GM19025 (cell line): ENCODE results near the gene SYT7.
"Not testable (repeated sequence)": the region's sequence is repeated elsewhere in the genome, so short reads cannot be mapped to it uniquely, and the experiment has no call there.

Source experiments
- ATAC-seq: cut with Tn5 transposase; IDR thresholded peaks from one replicate; pipeline ENCODE4 v1.9.1; 2021; ENCODE audit warnings: mild to moderate bottlenecking, low read depth, moderate library complexity; ENCODE audit not compliant: unreplicated experiment

The SYT7 gene, protein sequence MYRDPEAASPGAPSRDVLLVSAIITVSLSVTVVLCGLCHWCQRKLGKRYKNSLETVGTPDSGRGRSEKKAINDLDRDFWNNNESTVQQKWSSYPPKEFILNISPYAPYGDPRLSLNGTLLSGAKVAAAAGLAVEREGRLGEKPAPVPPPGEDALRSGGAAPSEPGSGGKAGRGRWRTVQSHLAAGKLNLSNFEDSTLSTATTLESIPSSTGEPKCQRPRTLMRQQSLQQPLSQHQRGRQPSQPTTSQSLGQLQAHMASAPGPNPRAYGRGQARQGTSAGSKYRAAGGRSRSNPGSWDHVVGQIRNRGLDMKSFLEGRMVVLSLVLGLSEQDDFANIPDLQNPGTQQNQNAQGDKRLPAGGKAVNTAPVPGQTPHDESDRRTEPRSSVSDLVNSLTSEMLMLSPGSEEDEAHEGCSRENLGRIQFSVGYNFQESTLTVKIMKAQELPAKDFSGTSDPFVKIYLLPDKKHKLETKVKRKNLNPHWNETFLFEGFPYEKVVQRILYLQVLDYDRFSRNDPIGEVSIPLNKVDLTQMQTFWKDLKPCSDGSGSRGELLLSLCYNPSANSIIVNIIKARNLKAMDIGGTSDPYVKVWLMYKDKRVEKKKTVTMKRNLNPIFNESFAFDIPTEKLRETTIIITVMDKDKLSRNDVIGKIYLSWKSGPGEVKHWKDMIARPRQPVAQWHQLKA

DNA sequence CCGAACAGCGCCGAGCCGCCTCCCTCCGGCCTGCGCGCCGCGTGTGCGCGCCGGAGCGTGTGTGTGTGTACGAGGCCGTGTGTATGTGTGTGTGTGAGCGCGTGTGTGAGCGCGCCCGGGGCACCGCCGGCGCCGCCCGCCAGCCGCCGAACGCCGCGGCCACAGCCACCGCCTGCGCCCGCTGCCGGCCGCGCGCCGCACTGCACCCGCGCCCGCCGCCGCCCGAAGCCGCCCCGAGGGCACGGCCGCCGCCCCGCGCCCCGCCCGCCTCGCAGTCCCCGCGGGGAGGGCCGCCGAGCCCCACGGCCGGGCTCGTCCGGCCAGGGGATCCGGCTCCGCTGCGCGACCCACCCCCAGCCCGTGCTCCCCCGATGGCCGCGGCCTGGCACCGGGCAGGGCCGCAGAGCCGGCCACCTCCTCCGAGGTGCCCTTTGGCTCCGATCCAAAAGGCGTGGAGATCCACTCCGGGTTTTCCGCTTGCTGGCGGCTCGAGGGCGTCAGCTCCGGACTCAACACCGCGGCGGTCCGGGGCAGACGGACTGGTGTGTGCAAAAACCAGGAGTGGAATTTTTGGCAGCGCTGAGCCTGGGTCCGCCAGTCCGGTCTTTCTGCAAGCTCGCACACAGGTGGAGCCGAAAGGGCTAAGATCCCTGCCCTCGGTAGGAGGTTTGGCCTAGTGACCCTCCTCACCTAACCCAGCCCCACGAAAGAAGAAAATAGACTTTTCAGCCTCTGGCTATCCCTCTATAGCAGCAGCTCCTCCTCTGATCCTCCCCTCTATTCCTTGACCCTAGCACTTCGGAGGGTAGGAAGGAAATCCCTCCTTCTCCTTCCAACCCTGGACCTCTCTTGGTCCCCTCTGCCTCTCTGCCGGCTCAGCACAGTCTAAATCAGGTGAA is at the start of gene SYT7:
SYT7 (minus strand) TSS at position 47 of the 899 bp plus-strand sequence. CDS start 256 bp downstream, outside the sequence.
- ATAC-seq: peak; percentile 86

DNA sequence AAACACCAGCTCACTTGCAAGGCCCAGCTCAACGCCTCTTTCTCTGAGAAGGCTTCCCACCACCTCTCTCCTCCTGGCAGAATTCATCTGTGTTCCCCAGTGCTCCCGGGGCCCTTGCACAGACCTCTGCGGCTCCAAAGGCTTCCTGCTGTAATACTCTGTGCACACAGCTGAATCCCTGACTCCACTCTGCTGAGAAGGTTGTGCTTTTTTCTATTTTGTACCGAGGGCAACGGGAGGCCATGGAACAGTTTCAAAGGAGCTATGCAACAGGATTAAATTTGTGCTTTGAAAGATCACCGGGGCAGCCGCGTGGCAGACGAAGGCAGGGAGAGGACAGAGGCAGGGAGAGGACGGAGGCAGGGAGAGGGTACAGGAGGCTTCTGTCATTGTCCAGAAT is 49.2 kb upstream of the SYT7 start:
- no peak for ATAC-seq

DNA sequence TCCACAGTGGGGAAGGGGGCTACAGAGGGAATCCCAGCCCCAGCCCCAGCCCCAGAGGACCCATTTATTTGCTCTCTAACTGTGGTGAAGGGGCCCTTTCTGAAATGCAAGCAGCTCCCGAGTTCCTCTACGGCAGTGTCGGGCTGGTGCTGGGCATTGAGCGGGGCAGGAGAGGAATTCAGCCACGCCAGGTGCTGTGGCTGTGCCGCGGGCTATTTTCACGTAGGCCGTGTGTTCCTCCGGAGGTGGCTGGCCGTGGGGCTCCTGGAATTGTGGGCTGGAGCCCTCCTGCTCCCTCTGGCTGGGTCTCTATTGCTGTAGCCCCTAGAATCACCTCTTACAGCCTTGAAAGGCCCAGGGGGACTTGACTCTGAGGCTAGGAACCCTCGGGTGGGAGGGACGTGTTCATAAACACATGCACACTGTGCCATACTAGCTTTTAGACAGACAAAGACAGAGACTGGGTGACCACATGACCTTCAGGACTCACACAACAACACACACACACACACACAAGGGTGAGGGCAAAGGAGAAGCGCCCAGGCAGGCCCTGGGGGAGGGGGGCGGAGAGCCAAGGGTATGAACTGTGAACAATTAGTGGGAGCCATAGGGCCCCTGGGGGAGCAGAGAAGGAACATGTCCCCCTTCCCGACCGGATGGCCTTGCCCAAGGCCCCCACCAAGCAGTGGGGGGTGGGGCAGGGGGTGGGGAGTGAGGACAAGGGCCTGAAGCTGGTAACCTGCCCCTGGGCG is 48.4 kb upstream of the SYT7 start:
- ATAC-seq: no peak

DNA sequence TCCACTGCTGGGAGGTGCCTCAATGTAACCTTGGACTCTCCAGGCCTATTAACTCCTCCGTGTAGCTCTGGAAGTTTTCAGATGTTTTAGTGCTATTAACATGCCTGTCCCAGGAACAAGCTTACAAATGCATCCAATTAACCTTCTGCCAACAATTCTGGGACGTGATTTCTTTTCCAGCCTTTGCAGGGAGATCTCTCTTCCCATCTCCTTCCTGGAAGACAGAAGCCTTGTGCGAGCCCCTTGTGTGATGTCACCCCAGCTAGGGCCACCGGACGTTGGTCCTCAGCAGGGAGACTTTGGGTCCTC is 47.7 kb upstream of the SYT7 start:
- no peak for ATAC-seq

DNA sequence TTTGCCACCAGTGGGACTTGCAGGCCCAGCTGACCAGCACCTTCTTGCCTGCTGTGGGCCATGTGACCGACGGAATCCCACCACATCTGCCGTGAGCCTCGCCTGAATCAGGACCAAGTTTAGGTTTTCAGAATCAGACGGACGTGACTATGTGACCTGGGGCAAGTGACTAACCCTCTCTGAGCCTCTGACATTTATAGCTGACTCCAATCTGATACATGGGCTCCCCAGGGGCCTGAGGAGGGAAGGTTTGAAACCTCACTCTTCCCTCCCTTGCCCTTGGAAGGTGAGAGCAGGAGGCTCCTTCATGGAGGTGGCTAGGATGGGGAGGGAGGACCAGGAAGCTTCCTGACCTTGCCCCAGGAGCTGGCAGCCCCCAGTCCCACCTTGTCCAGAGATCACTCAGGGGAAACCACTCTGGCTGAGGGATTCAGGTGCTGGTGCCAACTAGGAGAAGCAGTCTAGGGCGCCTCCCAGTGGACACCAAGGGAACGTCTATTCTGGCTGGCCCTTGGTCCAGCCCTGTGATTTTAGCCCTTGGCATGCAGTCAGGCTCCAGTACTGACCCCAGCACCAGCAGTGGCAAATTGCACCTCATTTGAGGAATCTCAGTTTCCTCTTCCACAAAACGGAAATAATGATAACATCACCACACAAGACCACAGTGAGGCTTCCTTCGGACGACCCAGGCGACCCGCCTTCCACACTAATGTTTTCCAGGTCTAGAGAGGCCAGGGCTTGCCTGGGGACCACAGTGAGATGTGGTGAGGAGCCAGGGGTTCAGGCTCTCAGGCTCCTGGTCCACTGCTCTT is 47.2 kb upstream of the SYT7 start:
- ATAC-seq: no peak

DNA sequence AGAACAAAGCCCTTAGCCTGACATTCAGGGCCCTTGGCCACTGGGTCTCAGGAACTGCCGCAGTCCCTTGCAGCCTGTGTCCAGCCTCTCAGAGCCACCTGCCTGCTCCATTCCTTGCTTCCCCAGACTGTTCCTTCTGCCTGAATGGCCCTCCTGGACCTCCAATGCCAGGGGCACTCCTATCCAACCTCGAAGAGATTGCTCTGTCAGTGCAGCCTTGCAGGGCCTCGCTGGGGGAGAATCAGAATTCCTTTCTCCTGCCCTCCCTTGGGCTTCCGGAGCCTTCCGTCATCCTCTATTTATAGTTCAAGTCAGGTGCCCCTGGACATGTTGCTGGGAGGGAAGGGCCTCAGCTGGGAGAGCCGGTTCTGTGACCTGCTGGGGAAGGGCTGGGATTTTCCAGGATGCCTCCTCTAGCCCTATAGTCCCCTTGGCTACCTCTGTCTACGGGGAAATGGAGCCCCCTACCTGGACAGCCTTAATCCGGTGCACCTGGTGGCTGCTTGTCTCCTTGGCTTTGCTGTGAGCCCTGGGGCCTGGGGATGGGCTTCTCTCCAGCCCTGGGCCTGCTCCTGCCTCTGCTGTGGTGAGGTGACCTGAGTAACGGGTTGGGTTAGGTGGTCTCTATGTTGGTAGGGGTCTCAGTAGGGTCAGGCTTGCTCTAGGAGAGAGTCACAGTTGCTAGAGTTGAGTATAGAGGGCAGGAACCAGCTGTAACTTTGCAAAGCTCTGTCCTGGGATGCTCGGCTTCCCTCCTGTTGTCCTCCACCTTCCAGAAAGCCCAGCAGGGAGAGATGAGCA is 45.9 kb upstream of the SYT7 start:
- no peak for ATAC-seq

DNA sequence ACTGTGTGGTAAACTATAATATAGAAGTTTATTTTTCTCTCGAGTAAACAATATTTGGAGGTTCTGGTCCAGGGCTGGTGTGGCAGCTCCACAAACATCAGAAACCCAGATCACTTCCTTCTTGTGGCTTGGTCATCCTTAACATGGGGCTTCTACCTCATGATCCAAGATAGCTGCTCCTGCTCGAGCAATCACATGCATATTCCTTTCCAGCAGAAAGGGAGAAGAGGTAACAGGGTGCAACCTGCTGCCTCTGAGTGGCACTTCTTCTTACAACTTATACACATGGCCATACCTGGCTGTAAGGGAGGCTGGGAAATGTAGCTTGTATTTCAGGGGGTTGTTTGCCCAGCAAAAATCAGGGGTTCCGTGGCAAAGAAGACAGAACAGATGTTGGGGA is 44.6 kb upstream of the SYT7 start:
- no peak for ATAC-seq

DNA sequence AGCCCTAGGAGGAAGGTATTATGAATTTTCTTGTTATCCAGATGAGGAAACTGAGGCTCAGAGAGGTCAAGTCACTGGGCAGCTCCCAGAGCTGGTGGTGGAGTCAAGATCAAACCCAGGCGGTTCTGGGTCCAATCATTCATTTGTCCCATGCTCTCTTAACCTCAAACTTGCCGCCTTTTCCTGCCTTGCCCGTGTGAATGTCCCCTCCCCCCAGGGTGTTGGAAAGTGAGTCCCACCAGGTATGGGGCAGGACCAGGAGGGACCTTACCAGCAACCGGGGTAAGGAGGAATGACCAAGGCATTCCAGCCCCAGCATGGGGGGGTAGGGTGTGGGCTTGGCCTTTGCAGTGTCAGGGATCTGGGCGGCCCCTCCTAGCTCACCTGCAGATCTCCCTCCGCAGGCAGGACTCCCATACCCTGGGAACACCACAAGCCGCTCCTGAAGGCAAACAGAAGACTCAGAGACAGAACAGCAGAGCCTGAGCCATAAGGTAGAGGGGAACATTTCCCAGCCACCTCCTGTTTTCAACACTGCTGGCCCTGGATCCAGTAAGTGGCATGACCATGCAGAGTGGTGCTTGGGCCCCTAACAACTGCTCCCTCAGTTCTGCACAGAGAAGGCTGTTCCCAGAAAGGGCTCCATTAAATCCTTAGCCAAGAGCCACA is 41.2 kb upstream of the SYT7 start:
- no peak for ATAC-seq

DNA sequence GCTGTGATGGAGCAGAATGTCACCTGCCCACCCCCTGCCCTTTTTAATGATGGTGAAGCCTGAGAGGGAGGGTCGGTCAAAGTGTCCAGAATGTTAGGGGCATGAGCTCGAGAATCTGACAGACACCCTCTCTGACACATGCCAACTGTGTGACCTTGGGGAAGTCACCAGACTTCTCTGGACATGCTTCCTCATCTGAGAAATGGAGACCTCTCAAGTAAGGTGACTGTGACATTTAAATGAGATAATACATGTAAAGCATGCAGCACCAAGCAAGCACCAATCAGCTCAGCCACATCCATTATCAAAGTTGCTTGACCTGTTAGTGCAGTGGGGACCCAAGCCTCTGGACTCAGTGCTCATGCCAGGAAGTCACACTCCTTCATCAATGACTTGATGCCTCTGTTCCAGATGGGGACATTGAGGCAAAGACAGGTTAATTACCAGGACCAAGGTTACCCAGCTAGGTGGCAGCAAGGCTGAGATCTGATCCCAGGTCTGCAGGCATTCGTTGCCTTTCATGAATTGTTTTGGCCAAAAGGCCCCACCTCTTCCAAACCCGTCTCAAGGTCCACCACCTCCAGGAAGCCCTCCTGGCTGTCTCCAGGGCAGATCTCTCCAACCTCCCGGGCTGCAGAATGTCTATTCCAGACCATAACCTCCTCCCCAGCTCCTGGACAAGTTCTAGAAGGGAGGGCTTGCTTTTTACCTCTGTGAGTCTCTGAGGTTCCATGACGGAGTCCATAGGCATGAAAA is 38.8 kb upstream of the SYT7 start:
- no peak for ATAC-seq

DNA sequence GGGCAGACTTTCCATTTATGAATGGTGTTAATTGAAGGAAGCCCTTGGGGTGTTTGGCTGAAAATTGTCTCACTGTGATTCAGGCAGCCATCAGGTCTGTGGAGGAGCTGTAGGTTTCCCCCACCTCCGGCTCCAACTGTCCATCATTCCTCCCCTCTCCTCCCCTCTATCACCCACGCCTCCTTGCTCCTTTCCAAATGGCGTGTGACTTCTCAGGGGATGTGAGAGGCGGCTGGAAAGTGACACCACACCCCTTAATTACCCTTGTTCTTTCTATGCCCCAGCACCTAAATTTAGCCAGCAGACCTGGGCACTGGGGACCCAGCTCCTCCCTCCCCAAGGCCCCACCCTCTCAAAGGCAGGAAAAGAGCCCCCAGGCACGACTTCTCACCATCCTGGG is 38.1 kb upstream of the SYT7 start:
- ATAC-seq: no peak

DNA sequence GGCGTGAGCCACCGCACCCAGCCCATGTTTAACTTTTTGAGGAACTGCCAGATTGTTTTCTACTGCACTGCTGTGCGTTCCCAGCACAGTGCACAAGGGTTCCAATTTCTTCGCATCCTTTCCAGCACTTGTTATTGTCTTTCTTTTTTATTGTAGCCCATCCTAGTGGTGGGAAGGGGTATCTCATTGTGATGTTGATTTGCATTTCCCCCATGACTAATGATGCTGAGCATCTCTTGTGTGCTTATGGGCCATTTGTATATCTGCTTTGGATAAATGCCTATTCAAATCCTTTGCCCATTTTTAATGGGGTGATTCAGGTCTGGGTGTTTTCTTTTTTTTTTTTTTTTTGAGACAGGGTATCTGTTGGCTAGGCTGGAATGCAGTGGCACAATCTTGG is 36.6 kb upstream of the SYT7 start:
- no peak for ATAC-seq

DNA sequence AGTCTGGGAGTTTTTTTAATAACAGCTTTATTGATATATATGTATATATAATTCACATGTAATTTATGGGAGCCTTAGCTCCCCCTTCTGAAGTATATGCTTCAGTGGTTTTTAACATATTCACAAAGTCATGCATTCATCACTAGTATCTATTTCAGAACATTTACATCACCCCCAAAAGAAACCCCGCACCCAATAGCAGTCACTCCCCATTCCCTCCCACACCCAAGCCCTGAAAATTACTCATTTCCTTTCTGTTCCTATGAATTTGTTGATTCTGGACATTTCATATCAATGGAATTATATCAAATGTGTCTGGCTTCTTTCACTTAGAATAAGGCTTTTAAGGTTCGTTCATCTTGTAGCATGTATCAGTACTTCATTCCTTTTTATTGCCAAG is 35.6 kb upstream of the SYT7 start:
- no peak for ATAC-seq

DNA sequence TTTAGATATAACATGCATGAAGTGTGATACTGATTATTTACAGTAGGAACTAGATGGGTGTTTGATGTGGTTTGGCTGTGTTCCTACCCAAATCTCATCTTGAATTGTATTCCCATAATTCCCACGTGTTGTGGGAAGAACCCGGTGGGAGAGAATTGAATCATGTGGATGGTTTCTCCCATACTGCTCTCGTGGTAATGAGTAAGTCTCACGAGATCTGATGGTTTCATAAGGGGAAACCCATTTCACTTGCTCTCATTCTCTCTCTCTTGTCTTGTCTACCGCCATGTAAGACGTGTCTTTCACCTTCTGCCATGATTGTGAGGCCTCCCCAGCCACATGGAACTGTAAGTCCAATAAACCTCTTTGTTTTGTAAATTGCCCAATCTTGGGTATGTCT is 33.9 kb upstream of the SYT7 start:
- ATAC-seq: not testable (repeated sequence)

DNA sequence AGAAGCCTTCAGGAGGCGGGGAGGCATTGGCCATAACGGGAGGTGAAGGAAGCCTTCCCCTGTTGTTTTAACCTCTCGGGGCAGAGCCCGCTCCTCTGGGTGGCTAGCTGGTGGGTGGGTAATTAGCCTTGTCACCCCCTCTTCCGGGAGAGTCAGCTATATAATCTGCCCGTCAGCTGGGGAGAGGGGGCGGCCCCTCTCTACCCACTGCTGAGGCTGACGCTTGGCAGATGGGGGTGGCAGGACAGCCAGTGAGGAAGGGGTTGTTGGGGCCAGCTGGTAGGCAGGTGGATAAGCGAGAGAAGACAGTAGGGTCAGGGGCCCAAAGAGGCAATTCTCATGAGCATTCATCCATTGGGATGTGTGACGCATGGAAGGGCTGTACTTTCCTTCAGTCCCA is 33.0 kb upstream of the SYT7 start:
- no peak for ATAC-seq

DNA sequence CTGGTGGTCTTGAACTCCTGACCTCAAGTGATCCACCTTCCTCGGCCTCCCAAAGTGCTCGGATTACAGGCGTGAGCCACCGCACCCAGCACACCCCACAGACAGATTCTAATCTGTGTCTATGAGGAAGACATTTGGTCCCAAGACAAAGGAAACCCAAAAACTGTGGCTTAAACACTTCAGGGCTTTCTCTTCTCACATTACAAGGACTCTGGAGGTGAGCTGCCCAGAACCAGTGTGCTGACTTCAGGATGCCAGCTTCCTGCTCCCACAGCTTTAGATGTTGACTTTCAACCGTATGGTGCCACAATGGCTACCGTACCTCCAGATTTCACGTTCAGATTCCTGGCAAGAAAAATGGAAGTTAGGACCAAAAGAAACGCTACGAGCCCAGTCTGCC is 32.2 kb upstream of the SYT7 start:
- ATAC-seq: no peak

DNA sequence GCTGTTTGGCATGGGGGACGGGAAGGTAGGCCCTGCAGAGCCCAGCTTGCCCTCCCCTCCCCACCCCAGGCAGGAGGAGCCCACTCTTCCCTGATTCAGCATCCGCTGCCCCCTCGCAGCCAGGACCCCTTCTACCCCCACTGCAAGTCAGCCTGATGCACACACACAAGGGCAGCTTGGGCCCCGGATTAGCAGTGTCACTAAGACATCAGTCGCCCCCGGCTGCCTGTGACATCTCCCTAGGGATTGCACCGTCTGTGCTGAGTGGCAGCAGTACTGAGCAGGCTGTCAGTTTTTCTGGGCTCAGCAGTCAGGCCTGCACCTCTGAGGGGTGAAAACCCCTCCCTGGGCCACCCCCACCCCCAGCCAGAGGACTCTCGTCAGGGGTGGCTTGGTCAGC is 30.4 kb upstream of the SYT7 start:
- ATAC-seq: no peak

DNA sequence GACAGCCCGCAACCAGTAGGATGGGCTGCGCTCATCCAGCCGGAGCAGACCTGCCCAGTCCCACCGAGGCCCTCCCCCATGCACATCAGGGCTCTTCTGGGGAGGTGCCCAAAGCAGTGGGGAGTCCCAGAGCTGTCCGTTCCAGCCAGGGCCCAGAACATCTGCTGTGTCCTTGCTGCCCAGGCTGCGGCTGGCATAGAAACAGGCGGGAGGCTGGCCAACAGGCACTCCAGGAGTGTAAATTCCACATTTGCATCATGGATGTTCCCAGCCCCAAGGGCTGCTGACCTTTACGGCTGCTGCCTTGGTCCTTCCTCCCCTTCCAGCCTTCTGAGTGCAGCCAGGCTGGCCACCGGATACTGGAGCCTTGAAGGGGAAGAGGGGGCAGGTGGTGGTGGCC is 30.0 kb upstream of the SYT7 start:
- ATAC-seq: no peak

DNA sequence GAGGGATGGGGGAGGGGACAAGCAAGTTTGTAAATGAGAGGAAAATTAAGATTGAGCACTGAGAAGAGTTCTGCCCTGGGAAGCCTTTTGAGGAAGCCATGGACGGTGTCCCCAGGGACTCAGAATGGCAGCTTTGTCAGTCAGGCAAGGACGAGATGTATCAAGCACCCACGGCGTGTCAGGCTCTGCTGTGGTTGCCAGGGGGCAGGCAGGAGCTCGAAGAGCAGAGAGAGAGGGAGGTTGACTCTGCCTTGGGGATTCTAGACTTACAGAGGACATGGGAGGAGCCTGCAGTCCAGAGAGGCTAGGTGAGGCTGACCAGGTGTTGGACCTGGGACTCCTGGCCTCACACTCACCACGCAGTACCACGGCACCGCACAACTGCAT is 29.1 kb upstream of the SYT7 start:
- ATAC-seq: no peak
